NOMO-1 treated with dmso at 0.1 percent for 144 hours (cell line): ENCODE measurements around the gene HPN.

ENCODE experiments used
- DNase-seq: peaks from one replicate; lab custom pipeline; 2025; ENCODE audit not compliant: unreplicated experiment; lab: John Stamatoyannopoulos, UW

HPN gene

DNA sequence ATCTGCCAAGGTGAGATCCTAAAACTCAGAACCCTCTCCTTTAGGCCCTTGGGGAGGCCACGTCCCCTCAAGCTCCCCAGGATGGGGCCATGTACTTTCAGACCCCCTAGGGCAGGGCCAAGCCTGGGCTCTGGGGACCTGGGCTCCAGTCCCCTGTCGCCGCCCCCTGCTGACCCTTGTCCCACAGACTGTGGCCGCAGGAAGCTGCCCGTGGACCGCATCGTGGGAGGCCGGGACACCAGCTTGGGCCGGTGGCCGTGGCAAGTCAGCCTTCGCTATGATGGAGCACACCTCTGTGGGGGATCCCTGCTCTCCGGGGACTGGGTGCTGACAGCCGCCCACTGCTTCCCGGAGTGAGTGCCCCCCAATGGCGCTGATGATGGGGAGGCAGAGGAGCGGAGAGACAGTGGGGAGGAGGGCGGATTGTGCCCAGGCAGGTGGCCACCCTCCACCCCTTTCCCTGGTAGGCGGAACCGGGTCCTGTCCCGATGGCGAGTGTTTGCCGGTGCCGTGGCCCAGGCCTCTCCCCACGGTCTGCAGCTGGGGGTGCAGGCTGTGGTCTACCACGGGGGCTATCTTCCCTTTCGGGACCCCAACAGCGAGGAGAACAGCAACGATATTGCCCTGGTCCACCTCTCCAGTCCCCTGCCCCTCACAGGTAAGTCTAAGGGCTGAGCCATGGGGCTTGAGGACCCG, 18.8 kb downstream of the HPN start:
- DNase-seq, result no peak

GRCh38 chr19:35061583-35062373, 20.3 kb downstream of the HPN start:
- no peak for DNase-seq

DNA sequence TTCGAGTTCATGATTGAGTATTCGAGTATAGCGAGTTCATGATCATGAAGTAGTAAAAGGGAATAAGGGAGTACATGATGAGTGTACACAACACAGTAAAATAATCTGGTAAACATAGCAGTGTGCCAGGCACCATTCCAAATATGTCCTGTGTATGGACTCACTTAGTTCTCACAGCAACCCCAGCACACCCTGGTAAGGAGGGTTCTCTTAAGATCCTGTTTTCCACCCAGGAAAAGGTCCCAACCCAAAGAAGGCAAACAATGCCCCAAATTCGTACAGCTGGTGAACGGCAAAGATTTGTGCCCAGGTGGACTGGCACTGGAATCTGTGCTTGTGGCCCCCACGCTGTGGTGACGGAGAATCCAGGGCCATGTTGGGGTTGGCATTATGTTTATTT, 21.4 kb downstream of the HPN start:
- no peak for DNase-seq

GRCh38 chr19:35063940-35064818, 22.7 kb downstream of the HPN start:
- no peak for DNase-seq

GRCh38 chr19:35065574-35065973, 24.1 kb downstream of the HPN start:
- no peak for DNase-seq

GRCh38 chr19:35066121-35066520, 24.6 kb downstream of the HPN start:
- no peak for DNase-seq

DNA sequence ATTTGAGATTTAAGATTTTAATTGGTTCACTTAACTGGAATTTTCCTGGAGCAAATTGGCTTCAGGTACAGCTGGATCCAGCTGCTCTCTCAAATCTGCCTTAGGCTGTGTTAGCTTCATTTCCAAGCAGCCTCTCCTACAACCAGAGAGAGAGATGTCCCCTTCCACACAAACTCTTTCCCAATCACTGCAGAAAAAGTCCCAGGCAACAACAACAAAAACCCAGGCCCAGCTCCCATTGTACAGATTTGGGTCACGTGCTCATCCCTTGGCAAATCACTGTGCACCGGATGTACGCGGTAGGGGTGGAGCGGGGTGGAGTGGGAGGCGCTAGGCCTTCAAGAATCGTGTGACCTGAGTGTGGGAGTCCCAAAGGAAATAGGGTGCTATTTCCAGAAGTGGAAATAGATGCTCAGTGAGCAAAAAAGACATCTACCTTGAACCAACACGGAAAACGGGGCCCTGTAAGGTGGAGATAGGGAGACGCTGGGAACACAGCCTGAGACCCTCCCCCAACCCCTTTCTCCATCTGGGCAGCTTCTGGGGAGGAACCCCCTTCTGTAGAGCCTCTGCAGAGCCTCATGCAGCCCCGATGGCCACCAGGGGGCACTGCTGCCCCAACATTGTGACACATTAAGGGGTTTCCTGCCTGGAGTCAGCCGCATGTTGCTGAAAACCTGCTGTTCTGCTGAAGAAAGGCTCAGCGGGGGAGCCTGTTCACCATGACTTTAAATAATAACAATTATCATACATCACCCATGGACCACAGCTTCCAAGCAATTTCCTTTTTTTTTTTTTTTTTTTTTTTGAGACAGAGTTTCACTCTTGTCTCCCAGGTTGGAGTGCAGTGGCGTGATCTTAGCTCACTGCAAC, 25.4 kb downstream of the HPN start:
- peak; percentile 73 for DNase-seq

- DNase-seq, result no peak
These were observed 27.6 kb downstream of the HPN start for GRCh38 chr19:35068941-35069634.

- DNase-seq, result no peak
These were observed 28.2 kb downstream of the HPN start for GRCh38 chr19:35069696-35070095.

GRCh38 chr19:35070471-35070870, 28.9 kb downstream of the HPN start:
- DNase-seq, result no peak

- DNase-seq, result no peak
These were observed 32.0 kb downstream of the HPN start for GRCh38 chr19:35073516-35073915.

- no peak for DNase-seq
These were observed 32.4 kb downstream of the HPN start for GRCh38 chr19:35073941-35074340.

- DNase-seq, result no peak
These were observed 33.1 kb downstream of the HPN start for GRCh38 chr19:35074426-35075201.

DNA sequence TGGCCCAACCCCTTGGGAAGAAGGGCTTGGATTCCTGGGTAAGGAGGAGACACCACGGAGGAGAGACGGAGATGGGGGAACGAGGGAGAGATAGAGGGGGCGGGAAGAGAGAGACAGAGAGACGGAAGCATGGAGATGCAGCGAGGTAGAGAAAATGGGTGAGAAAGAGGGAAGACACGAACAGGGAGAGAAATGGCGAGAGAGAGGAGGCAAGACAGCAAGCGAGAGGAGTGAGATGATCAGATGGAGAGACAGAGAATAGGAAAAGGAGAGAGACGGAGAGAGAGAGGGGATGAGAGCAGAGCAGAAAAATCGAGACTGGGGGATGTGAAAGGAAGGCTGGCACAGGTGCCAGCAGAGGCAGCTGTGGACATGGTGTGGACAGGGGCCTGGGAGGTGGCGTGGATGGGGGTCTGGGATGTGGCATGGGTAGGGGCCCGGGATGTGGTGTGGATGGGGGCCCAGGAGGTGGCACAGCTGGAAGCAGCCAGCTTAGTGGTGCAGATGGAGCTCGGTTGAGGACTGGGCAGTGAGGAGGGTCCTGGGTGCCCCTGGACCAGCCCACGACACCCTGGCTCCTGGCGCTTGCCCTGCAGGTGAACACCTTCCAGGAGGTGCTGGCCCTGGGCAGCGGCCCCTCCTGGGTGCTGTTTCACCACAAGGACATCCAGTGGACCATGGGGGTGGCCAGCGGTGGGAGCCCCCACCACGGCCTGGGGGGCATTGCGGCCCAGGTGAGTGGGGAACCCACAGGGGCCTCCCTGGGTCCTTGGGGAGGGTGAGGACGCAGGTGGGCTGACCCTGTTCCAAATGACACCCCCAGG, 33.9 kb downstream of the HPN start:
- no peak for DNase-seq

- DNase-seq, result no peak
These were observed 34.5 kb downstream of the HPN start for GRCh38 chr19:35076026-35076370.

- no peak for DNase-seq
These were observed 35.1 kb downstream of the HPN start for GRCh38 chr19:35076657-35077056.

DNA sequence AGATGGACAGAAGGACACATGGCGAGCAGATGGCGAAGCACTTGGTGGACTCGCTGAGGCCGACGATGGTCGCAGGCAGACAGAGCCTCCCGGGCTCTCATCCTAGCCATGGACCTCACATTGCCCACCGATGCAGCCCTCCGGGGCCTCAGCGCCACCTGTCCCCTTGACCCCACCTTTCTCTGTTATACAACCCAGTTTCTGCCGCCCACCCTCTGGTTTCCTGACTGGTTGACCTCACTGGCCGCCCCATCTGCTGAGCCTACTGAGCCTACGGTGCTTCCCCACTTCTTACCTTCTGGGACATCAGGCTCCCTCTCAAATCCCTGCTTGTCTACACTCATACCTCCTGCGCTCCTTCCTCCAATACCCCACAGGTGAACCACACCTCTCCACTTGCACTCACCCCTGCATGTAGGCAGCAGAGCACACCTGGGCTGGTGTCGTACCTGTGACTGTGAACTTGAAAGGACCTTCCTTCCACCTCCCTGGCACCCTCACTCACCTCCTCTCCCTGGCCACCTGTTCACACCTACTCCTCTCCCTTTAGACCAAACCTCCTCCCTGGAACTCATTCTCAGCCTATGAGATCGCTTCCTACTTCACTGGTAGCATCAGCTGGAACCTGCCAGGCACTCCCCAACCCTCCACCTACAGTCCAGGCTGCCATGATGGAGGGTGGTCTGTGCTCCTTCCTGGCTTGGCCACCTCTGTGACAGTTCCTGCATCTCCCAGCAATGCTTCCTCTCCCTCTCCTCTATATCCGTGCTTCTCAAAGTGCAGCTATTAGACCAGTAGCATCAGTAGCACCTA, 36.1 kb downstream of the HPN start:
- DNase-seq, result no peak

DNA sequence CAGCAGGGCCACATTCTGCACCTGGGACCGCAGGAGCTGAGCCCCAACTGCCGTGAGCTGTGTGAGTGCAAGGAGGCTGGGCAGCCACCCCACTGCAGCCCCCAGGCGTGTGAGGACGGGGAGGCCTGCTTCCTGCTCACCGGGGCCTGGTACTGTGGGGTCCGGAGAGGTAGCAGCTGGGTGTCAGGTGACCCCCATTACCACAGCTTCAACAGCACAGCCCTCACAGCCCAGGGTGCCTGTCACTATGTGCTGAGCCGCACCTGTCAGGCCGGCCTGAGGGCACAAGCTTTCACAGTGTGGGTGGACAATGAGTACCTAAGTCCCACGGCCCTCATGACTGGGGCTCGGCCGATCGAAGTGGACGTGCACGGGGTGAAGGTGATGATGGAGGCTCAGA, 38.3 kb downstream of the HPN start:
- no peak for DNase-seq
